Spleen (tissue), 7 donors: ENCODE measurements around the gene CYP19A1.

Experiments used
- POLR2A ChIP-seq, 3 donors: fragments of 450-650 bp; IDR thresholded peaks; one replicate each; pipeline ENCODE4 v1.5.1; 2017; ENCODE audit warnings: antibody characterized with exemption in 3 of 3, mild to moderate bottlenecking in 1 of 3
- TF ChIP-seq, protein P1 (sequence below), 11 experiments: fragments of 200-600 bp in 7 of 11; fragments of 450-650 bp in 4 of 11; sonication (generic) in 4 of 11; IDR thresholded peaks in 8 of 11; conservative IDR thresholded peaks in 3 of 11; 1 replicate in 7 of 11; 2 replicates in 4 of 11; pipeline versions ENCODE4 v1.4.0 to v1.8.0; 2016 to 2021; ENCODE audit warnings: antibody characterized with exemption in 11 of 11, inconsistent platforms in 4 of 11, mild to moderate bottlenecking in 1 of 11
- donor health status: DM: no; HTN: no; CAD: no; lungs with moderate emphysema.
- donor health status: DM: no; HTN: no; CAD: no.
- donor health status: DM: no; HTN: no; CAD: no.

DNA sequence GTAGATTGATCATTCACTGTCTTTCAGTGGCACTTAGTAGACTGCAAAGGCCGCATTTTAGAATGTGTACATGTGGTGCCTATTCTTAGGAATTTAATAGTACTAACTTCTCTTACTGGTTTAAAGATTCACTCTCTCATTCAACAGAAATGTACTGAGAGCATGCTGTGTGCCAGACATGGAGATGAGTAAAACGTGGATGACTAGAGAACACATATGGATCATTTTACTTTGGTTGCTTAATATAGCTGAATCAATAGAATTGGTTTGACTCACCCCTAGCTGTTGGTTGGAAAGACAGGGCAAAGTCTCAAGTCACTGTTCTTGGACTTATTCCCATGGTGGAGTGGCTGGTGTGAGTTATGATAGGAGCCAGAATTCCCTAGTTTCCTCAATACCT, 134.6 kb downstream of the CYP19A1 start:
- TF ChIP-seq, protein P1, sequence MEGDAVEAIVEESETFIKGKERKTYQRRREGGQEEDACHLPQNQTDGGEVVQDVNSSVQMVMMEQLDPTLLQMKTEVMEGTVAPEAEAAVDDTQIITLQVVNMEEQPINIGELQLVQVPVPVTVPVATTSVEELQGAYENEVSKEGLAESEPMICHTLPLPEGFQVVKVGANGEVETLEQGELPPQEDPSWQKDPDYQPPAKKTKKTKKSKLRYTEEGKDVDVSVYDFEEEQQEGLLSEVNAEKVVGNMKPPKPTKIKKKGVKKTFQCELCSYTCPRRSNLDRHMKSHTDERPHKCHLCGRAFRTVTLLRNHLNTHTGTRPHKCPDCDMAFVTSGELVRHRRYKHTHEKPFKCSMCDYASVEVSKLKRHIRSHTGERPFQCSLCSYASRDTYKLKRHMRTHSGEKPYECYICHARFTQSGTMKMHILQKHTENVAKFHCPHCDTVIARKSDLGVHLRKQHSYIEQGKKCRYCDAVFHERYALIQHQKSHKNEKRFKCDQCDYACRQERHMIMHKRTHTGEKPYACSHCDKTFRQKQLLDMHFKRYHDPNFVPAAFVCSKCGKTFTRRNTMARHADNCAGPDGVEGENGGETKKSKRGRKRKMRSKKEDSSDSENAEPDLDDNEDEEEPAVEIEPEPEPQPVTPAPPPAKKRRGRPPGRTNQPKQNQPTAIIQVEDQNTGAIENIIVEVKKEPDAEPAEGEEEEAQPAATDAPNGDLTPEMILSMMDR (IDR thresholded peaks at IDR 0.05 in 8 of 11, conservative IDR thresholded peaks at IDR 0.05 in 3 of 11) = no peak
- no peak for TF ChIP-seq POLR2A (IDR thresholded peaks at IDR 0.05)
